Activated naive CD4-positive, alpha-beta T cell (primary cell): ENCODE results near the gene VTA1.
"Not testable (repeated sequence)": the region's sequence is repeated elsewhere in the genome, so short reads cannot be mapped to it uniquely, and the experiment has no call there.

Experiments
- DNase-seq, 4 experiments: peaks; one replicate each; lab custom pipeline; 2025; lab: John Stamatoyannopoulos, UW

Gene VTA1, protein sequence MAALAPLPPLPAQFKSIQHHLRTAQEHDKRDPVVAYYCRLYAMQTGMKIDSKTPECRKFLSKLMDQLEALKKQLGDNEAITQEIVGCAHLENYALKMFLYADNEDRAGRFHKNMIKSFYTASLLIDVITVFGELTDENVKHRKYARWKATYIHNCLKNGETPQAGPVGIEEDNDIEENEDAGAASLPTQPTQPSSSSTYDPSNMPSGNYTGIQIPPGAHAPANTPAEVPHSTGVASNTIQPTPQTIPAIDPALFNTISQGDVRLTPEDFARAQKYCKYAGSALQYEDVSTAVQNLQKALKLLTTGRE

DNA sequence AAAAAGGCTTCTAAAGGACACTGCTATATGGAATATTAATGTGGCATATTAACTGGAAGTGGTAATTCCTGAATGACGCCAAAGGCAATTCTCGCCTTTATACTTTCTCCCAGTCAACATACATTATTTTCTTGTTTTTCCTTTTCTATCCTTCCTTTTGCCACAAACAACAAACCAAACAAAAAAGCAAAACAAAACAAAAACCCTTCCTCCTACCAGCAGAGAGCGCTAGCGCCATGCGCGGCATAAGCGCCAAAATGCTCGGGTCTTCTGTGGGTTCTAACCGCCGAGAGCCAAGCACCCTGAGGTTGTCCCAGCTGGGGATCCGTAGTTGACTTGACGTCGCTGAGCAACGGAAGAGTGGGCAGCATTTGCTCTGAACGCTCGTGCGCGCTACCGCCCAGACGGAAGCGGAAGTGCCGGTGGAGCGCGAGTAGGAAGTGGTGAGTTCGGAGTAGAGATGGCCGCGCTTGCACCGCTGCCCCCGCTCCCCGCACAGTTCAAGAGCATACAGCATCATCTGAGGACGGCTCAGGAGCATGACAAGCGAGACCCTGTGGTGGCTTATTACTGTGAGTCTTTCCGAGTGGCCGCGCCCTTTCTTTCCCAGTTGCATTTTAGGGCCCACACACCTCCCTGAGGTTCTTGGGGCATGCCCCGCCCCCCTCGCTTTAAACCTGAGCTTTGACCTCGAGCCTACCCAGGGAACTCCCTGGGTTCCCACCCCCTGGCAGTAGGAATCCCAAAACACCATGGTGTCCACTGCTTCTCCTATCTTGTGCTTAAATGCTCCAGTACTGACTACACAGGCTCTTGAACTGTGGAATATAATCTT, at the start of gene VTA1, which contains the start of gene NMBR:
Gene VTA1, plus strand, starts transcription at position 436 of the 835 bp plus-strand sequence. Its CDS starts 25 bp downstream, at position 461.
Gene NMBR, minus strand, starts transcription at position 295 of the 835 bp plus-strand sequence. CDS start 58,464 bp downstream, outside the sequence.
- DNase-seq, result peak; percentile 75 to 89 (median 82)

DNA sequence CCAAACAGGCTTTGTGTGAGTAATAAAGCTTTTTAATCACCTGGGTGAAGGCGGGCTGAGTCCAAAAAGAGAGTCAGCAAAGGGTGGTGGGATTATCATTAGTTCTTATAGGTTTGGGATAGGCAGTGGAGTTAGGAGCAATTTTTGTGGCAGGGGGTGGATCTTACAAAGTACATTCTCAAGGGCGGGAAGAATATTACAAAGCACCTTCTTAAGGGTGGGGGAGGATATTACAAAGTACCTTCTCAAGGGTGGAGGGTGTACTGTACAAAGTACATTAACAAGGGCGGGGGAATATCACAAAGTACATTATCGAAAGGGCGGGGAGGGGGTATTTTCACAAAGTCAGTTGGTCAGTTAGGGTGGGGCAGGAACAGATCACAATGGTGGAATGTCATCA, 42.2 kb upstream of the VTA1 start:
- DNase-seq, result not testable (repeated sequence)

DNA sequence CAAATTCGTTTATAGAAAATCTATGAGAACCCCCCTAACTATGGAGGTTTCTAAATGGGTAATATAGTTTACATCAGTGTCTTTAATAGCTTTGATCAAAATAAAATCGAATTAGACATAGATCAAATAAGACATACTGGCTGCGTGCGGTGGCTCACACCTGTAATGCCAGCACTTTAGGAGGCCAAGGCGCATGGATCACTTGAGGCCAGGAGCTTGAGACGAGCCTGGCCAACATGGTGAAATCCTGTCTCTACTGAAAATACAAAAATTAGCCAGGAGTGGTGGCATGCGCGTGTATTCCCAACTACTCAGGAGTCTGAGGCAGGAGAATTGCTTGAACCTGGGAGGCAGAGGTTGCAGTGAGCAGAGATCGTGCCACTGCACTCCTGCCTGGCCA, 36.2 kb upstream of the VTA1 start:
- DNase-seq, result not testable (repeated sequence)

DNA sequence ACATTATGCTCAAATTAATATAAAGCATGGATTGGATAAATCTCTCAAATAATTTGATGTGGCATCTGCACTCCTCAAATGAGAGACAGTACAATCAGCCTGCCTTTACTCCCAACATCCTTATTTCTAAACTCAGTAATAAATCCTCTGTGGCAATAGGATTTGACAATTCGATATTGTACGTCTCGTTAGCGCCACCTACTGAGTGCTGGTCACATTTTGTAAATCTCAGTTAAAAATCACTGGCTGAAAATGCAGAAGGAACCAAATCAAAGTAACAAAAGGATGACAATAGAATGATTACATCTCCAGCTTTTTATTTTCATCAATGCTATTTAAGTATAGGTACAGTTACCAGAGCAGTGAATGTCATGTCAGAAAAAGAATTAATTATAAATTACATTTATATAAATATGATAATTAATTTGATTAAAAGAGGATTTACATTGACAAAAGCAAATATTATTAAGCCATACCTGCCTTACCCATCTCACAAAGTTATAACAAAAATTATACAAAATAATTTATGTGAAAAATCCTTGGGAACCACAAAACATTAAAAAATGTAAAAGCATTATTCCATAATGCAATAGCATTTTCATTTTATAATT, 34.5 kb upstream of the VTA1 start:
- peak; percentile 4 to 51 (median 42) for DNase-seq

DNA sequence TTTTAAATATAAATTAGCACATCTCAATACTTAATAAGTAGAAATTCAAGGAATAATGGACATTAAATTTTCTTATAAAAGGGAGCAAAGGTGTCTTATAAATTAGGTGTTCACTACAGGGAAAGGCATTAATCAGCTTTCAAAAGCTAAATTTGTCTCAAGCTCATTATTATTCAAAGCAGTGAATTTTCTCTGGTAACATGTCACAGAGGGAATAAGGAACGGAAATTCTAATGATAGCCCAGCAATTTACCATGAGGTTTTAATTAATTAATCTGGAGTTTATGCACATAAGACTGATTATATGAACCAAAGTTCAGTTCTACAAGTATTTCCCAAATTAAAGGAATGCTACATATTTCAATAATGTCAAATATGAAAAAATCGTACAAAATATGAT, 29.7 kb upstream of the VTA1 start:
- no peak for DNase-seq

DNA sequence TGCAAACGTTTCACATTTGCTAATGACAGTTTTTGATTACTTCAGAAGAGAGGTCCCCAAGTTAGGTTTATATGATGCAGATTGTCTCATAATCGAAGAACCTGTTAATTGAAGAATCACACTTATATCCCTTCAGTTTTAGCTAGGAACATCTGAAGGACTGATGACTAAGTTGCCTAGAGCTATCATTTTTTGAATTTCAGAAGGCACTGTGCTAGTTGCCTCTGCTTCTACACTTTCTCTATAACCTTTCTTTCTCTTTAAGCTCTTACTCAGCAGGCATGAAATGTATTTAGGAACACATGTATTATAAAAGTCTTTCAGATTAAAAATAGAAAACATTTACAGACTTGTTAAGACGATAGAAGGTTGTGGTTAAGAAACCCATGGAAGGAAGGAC, 28.7 kb upstream of the VTA1 start:
- no peak for DNase-seq

DNA sequence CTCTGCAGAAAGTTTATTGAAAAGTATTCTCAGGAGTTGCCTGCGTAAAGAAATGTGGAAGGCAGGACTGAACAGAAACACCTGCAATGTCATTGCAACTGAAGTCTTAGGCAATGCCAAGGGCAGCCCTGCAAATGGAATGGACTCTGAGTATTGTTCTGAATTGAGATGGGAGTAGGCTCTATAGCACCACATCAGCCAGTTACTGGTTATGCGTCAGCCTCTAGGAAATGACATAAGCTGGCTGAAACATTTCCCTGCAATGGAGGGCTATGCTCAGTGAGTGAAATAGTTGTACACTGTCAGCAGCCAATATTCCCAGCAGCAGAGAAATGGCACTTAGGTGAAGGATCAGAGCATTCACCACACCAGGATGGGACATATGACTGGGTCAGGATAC, 28.1 kb upstream of the VTA1 start:
- DNase-seq, result no peak

DNA sequence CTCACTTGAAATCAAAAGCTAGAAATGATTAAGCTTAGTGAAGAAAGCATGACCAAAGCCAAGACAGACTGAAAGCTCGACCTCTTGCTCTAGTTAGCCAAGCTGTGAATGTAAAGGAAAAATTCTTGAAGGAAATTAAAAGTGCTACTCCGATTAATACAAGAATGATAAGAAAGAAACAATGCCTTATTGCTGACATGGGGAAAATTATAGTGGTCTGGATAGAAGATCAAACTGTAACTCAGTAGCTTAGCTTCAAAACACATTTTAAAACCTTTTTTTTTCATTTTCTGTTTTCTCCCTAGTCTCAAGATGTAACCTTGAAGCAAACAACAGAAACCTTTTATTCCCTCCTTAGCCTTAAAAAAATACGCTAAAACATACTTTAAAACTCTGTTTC, 25.7 kb upstream of the VTA1 start:
- DNase-seq, result no peak

DNA sequence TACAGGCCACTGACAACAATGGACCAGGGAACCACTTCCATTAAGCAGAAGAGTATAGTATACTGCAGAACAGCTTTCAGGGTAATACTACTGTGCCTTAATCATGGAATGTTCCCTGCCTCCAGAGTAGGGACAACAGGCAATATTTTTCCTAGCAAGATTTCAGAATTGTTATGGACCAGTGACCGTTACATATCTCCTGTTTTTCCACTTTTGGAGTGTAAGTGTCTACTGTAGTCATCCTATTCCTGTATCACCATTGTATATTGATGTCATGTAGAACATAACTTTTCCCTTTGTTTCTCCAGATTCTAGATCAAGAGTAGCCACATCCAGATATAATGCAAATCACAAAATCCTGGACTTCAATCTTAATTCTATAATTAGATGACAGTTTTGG, 16.2 kb upstream of the VTA1 start:
- no peak for DNase-seq

DNA sequence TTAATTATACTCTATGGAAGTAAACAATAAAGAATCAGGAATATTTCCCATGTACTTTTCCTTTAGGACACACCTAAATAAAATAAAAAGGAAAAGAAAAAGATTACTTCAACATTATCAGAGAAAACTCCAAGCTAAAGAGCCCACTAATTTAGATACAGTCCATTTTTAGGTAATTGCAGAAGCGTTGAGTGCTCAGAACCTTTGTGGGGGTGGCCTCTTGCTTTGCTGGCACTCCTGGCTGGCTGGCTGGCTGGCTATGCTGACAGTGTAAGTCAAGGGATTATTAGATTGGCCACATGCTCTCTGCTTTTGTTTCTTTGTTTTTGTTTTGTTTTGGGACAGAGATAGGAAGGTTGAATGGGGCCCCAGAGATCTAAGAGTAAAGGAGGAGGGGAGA, 14.4 kb upstream of the VTA1 start, which contains the start of gene GJE1:
Gene GJE1, plus strand, starts transcription at position 301 of the 400 bp plus-strand sequence. CDS start 234 bp downstream, outside the sequence.
- no peak for DNase-seq

DNA sequence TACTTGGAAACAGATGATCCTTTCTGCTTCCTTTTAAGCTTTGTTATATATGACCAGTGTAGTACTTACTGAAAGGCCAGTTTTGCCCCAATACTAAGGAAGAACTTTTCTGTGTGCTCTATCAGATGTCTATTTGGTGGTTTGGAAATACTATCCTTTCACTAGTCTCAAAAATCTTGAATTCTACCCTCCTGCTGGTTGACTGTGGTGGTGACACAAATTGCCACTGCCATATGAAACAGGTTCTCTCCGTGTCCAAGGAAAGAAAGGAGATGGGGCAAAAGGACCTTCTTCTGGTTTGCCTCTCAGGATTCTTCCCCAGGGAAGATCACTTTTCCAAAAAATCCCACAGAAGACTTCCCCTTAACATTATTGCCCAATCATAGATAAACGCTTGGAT, 8.2 kb upstream of the VTA1 start:
- no peak for DNase-seq

DNA sequence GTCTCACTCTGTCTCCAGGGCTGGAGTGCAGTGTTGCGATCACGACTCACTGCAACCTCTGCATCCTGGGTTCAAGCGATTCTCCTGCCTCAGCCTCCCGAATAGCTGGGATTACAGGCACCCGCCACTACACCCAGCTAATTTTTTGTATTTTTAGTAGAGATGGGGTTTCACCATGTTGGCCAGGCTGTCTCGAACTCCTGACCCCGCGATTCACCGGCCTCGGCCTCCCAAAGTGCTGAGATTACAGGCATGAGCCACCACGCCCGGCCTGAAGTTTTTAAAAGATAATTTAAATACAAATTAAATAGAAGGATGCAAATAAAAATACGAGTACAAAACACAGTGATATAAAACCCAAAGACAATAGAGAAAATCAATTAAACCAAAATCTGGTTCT, 5.5 kb upstream of the VTA1 start:
- DNase-seq, result not testable (repeated sequence)

DNA sequence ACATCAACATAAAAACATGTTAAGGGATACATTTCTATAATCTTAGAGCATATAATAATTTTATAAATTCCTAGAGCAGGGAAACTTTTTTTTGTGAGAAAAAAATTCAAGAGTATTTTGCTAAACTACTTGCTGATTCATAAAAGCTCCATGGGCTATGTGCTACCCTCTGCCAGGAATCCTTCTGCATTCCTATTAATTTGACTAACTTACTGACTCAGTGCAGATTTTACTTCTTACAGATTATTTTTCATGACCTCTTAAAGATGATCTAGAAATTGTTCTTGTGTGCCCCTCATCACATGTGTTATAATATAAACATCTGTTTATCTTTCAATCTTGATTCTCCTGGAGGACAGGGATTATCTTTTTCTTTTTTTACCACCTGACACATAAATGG, 5.7 kb downstream of the VTA1 start:
- DNase-seq, result no peak

DNA sequence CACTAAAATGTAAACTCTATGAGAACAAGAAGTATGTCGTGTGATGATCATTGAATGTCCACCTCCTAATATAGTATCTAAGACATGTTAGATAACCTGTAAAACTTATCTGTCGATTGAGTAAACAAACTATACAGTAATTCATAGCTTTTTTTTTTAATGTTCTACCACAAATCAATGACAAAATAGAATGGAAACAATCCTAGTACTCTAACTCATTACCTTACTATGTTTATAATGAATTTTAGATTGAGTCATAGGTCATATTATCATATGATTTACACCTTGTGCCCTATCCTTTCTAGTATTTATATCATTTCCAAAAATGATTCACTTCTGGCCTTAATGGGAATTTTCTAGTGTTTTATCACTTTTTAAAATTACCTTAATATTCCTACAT, 6.1 kb downstream of the VTA1 start:
- no peak for DNase-seq

DNA sequence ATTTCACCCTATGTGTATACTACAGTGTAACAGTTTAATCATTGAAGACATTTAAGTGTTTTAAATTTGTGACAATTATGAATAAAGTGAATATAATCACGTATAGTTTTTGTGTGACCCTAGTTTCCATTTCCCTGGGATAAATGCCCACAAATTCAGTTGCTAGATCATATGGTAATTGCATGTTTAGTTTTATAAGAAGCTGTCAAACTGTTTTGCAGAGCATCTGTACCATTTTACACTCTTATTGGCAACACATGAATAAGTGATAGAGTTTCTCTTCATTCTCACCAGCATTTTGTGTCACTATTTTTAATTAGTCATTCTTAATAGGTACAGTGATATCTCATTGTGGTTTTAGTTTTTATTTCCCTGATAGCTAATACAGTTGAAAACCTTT, 7.3 kb downstream of the VTA1 start:
- DNase-seq, result no peak

DNA sequence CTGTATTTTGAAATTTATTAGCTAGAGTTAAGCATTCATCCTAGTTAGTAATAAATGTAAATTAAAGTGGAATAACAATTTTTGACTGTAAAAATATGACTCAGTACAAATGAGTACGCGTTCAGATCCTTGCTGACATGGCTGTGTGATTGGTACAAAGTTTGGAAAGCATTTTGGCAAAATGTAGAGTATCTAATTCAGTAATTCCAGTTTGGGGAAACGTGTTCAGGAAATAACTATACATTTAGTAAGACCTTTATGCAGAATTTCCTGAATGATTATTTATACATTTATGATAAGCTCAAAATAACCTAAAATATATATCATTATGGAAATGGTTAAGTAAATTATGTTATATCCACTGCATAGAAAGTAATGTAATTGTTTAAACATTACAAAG, 8.0 kb downstream of the VTA1 start:
- no peak for DNase-seq

DNA sequence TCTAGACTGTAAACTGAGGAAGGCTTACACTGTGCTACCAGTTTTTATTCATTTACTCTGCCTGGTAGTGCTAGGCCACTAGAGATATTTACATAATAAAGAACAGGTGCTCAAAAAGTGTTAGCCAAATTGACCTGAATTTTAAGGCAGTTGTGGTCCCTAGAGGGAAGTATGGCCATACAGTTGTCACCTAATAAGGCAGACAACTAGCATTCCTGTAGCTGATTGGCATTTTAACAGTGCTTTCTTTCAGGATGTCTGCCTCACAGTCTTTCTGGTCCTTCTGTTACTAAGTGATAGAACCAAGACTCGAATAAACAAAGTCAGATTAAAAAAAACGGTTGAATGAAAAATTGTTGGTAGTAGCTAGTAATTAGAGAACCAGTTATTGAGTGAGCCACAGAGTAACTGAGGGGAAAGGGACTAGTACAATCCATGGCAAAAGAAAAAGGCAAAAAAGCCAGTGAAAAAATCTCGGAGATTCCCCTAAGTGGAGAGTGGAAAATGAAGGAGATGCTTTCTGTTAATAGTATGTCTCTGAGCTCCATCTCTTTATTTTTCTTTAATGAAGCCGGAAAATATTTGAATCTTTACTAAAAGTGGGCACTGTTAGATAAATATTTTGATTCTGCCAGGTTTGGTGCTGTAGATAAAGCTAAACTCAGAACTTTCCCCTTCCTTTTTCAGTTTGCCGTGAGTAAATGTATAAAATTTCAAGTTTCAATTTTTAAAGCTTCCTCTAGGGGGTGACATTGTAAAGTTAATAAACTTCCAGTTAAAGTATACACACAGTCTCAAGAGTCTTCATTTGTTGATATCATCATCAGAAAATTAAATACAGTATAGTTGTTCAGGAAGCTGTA, 9.1 kb downstream of the VTA1 start:
- no peak for DNase-seq

DNA sequence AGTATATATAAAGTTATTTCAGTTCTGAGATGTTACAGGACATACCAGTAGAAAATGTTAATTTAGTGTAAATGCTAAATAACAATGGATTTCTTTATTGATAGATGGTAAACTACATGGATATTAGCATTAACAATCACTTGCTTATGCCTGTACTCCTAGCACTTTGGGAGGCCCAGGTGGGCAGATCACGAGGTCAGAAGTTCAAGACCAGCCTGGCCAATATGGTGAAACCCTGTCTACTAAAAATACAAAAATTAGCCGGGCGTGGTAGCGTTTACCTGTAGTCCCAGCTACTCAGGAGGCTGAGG, 9.7 kb downstream of the VTA1 start:
- not testable (repeated sequence) for DNase-seq

DNA sequence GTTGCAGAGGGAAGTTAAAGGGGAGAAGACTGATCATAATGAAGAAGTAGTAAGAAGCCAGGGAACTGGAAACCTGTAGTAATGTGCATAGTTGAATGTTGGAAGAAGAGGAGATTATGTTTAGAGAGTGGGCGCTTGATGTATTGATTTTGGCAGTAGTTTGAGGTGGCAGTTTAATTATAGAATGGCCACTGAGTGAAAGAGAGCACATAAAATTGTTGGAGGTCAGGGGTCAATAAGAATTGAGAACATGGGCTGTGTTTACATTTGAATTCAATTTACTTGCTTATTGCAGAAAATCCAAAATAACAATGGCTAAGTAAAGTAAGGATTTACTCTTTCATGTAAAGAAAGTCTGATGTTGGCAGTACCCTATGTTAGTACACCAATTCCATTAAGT, 15.7 kb downstream of the VTA1 start:
- DNase-seq, result no peak

DNA sequence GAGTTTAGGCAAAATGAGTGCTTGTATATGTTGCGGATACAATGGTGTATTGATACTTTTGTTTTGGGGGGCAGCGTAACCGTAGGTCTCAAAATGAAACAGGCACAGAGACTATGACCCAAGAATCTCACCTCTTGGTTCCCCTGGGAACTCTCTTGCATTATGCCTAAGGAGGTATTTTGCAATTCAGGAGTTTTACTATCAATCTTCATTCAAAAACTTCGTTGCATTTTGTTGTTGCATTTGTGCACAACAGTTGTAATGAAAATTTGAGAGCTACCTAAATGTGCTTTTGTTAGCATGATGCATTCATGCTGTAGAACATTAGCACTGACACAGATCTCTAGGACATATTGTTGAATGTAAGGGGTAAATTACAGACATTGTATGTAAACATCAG, 18.2 kb downstream of the VTA1 start:
- no peak for DNase-seq

DNA sequence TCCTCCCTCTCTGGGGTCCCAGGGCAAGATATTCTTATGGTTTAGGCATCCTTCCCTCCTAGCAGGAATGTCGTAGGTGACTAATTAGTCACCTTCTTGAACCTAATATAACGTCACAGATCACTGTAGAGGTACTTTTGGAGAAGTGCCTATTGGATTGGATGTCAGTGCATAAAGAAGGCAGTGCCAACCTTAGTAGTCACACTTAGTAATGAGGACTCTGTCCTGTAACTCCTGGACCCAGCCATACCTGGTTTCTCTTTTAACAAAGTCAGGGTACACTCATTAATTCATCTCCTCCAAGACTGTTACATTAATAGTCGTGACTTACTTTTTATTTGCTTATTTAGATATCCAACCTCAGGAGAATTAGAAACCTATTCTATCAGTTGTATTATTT, 20.0 kb downstream of the VTA1 start:
- no peak for DNase-seq

DNA sequence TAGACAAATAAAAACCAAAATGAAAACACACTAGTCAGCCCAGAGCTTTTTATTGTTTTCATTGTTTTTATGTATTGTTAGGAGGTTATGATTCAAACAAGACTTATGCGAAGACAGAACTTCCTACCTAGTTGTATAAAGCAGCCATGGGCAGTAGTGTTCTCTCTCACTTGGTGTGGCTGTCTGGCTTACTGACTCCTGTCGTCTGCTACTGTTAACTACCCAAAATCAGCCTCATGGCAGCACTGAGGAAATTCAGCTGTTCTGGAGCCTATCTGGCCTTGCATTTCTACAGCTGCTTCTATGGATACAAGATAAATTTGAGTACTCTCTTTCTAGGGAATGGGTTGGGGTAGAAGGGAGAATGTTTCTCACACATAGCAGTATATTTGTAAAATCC, 20.4 kb downstream of the VTA1 start:
- no peak for DNase-seq
